Measurements from ENCODE around the gene MAP4K4.

The MAP4K4 gene

DNA sequence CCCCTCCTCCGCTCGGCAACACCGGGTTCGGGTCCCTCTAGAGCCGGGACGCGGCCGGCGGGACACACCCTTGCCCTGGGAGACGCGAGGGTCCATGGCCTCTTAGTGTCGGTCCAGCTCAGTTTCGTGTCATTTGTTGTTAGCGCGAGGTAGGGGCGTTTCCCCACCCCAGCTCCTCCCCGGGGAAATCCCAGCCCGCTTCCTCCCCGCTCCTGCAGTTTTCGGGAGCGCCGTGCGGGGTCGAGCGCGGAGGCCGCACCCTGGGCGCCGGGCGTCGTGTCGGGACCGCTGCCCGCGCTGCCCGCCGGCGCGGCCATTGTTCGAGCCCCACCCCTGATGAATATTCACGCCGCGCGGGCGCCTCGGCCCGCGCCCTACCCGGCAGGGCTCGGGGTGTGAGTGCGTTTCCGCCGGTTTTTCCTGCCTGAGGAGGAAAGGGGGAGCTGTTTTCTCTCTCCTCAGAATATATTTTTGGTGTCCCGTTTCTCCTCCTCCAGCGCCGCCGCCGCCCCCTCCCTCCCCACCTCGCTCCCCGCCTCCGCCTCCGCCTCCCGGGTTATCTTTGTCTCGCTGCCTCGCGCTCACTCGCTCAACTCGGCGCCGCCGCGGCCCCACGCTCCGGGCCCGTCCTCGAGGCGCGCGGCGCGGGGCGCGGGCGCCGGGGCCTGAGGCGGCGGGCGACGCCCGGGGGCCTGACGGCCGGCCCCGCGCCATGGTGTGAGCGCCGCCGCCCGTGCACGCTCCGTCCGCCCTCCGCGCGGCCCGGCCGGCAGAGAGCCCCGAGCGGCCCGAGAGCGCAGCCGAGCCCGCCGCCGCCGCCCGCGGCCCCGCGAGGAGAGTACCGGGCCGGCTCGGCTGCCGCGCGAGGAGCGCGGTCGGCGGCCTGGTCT lies at the start of gene MAP4K4:
TSS of gene MAP4K4 (plus strand) at position 584 of the 890 bp plus-strand sequence. CDS start 374 bp downstream, outside the sequence.
- DNase-seq (ENCODE audit: low spot score) = peak; percentile 86

DNA sequence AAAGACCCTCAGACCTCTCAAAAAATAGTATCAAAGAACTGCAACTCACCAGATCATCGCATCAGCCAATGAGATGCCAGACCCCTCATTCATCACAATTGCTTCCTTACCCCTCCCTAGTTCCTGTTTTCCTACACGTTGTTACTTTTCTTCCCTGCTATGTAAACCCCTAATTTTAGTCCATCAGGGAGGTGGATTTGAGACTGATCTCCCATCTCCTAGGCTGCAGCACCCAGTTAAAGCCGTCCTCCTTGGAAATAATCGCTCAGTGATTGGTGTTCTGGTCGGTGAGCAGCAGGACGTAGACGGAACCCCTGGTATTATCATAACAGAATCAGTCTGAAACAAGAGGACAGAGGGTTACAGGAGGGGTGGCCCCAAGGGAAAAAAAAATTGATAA lies 44.0 kb upstream of the MAP4K4 start:
- DNase-seq (ENCODE audit: low spot score) = no peak

- no peak for DNase-seq (ENCODE audit: low spot score)
Measured at GRCh38 chr2:101655702-101656422, 41.6 kb upstream of the MAP4K4 start.

- no peak for DNase-seq (ENCODE audit: low spot score)
Measured at GRCh38 chr2:101657787-101658186, 39.7 kb upstream of the MAP4K4 start.

DNA sequence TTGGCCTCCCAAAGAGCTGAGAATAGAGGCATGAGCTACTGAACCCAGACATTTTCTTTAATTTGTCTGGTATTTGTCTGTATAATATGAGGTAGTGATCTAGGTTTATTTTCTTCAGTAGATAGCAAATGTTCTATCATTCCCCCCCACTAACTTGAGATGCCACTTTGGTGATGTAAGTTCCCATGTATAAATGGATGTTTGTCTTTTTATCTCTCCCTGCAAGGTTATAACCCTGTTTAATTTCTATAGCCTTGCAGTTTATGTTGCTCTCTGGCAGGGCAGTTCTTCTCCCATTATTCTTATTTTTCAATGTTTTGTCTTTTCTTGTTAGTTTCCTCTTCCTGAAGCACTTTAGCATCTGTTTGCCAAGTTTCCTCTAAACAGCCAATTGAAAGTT lies 39.1 kb upstream of the MAP4K4 start:
- DNase-seq (ENCODE audit: low spot score) = no peak

GRCh38 chr2:101665312-101665711 lies 32.2 kb upstream of the MAP4K4 start:
- no peak for DNase-seq (ENCODE audit: low spot score)

DNA sequence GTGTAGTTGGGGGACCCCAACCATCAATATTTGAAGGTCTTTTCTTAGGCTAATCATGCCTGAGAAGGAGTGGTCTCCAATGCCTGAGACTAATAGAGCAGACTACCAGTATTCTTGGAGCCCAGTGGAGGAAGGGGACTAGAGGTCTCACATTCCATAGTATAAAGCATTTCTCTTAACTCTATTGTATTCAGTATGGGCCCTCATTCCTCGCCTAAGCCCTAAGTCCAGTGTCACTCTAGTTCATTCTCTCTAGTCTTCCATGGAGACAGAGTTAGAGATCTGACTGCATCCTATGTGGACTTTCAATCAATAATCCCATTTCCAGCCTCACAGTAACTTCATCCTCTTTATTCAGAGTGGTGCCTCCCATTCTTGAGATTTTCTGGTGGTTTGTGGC lies 29.7 kb upstream of the MAP4K4 start:
- no peak for DNase-seq (ENCODE audit: low spot score)

- no peak for DNase-seq (ENCODE audit: low spot score)
Measured at GRCh38 chr2:101672047-101672446, 25.5 kb upstream of the MAP4K4 start.

DNA sequence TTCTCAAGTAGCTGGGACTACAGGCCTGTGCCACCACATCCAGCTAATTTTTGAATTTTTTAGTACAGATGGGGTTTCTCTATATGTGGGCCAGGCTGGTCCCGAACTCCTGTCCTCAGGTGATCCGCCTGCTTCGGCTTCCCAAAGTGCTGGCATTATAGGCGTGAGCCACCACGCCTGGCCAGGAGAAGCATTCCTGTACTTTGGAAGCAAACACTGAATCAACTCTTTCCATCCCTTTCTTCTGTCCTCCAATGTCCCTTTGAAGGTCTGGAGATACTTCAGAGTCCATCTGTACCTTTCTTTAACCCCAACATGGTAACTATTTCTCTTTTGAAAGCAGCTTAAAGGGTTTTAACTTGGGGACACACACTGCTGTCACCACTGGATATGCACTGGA lies 23.6 kb upstream of the MAP4K4 start:
- no peak for DNase-seq (ENCODE audit: low spot score)

DNA sequence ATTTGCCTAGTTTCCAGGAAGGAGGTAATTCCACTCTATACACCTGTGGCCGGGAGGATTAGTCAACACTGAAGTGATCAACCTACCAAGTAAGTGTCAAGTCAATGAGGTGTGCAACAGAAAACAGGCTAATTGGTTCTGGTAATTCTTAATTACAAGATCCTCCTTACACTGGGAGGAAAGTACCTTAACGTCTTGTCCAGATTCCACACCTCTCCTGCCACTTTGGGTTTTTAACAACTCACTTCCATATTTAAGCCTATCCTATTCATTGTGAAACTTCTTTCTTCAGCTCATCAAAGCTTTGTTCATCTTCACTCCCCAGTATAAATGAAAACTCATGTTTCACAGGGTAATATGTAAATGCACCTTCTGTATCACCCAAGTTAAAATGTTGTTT lies 22.0 kb upstream of the MAP4K4 start:
- DNase-seq (ENCODE audit: low spot score) = no peak

DNA sequence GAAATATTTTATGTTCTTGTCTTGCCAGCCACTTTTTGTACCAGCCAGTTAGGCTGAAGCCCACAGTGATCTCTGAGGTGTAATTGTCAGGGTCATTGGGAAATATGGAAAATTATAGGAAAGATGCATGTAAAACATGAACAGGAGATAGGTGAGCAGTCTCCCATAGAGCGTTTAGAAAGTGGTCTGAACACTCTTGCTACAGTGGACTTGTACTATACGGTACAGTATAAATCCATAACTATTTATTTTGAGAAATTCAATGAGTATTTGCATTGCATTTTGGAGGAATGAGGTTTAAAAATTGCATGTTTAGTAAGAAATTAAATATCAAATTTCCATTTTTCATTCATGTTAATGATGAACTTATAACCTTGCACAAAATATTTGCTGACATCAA lies 20.8 kb upstream of the MAP4K4 start:
- no peak for DNase-seq (ENCODE audit: low spot score)

DNA sequence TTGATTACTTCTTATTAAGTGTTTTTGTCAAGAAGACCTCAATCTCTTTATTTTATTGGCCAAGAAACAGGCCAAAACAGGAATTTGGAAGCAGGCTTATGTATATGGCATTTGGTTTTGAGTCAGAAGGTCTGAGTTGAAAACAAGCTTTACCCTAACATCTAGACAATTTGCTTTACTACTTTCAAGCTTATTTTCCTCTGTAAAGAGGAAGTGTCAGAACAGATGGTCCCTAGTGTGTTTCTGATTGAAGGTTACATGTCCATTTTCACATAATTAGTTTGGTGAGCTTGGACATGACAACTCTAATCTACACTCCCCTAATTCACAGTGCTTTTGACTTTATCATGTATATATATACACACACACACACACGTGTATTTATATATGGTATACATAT lies 19.8 kb upstream of the MAP4K4 start:
- DNase-seq (ENCODE audit: low spot score) = no peak

GRCh38 chr2:101678379-101678778 lies 19.1 kb upstream of the MAP4K4 start:
- no peak for DNase-seq (ENCODE audit: low spot score)

DNA sequence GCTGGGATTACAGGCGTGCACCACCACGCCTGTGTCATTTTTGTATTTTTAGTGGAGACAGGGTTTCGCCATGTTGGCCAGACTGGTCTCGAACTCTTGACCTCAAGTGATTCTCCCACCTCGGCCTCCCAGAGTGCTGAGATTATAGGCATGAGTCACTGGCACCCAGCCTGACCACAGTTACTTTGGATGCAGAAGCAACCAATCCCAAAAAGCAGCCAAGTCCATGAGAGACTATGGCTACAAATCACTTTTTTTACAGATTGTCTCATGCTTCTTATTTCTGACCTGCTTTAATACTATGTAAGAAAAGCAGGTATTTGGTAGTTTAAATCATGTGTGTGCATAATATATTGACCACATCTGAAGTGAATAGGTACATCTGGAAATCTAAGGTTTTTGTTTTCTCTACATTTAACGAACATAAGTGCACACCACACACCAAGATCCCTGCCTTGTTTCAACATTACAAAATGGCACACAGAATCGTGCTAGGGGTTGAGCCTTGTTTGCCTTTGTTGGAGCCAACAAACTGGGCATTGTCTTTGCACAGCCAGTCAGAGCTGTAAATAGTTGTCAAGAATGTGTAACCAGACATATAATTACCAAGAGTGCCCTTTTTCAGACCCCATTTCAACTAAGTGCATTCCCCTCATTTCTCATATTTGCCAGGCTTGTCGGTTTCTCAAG lies 18.3 kb upstream of the MAP4K4 start:
- DNase-seq (ENCODE audit: low spot score) = peak; percentile 28

DNA sequence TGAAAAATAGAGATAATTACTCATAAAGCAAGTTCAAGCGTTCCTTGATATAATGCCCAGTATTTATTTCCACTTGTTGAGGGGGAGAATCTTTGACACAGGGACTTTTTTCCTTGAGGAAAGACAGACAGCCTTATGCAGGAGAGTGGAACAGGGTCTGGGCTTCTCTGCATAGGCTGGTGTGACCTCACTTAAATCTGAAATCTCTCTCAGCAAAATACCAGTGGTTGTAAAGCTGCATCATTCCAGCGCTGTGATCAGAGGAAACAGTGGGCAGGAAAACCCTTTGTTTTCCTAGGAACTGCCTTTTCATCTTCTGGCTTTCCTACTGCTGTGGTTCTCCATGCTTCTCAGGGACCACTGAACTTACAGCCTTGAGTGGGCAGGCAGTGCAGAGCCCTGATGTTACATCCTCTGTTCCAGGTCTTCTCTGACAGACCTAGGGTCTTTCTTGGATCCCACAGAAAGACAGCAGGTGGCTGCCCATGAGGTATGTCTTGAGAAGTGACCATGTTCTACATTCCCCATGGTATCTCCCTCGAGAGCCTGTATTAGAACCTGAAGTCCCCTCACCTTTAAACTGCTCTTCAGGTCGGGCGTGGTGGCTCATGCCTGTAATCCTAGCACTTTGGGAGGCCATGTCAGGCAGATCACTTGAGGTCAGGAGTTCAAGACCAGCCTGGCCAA lies 17.6 kb upstream of the MAP4K4 start:
- no peak for DNase-seq (ENCODE audit: low spot score)

DNA sequence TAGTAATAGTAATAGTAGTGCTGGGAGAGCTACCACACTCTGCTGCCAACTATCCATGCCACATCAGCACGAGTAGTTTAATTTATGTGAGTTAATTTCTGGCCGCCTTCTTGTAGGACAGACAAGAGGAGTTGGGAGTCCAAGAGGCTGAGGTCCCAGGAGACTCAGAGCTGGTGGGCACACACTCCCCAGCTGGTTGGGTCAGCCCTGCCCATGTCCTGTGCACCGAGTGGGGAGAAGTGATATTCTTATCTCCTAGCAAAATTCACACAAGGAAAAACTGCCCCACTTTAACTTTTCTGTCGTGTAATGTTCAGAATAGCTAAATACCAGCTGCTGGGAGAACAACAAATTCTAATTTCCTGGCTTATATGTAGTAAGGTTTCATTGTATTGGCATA lies 15.2 kb upstream of the MAP4K4 start:
- no peak for DNase-seq (ENCODE audit: low spot score)

DNA sequence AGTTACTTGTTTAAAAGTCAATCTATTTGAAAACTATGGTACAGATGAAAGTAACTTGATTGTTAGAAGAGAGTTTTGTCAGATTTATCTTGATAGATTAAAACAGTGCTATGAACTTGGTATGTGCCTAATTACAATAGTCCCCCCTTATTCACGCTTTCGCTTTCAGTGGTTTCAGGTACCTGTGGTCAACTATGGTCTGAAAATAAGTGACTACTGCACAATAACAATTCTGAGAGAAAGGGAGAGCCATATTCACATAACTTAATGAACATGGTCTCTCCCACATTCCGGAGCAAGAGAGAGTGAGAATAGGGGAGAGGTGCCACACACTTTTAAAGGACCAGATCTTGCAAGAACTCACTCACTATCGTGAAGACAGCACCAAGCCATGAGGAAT lies 13.2 kb upstream of the MAP4K4 start:
- DNase-seq (ENCODE audit: low spot score) = no peak

- no peak for DNase-seq (ENCODE audit: low spot score)
Measured at GRCh38 chr2:101688261-101688660, 9.2 kb upstream of the MAP4K4 start.

DNA sequence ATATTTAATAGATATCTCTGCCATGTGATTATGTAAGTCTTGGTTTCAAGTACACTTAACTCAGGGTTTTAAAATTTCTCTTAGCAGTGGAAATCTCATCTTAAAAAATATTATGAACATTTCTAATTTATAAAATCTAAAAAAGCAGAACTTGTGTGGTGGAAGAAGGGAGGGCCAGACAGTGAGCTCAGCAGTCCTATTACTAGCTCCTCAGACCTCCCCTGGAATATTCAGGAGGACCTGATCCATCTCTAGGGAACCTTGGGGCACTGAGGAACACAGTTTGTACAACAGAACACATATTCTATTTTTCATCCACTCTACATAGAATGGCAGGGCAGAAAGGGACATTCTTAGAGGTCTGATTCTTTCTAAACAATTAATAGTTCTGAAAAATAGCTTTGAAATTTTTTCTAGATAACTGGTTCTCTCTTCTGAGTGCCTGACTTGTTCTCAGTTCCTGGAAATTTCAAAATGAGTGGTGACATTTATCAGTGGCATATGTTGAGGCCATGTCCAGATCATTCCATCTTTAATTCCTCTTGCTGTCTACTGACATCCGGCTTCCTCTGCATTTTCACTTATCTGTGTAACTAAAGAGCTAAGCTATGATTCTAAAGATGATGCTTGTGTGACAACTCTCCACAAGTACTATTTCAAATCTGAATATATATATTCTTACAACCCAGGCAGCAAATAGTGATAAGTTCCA lies 8.2 kb upstream of the MAP4K4 start:
- no peak for DNase-seq (ENCODE audit: low spot score)

DNA sequence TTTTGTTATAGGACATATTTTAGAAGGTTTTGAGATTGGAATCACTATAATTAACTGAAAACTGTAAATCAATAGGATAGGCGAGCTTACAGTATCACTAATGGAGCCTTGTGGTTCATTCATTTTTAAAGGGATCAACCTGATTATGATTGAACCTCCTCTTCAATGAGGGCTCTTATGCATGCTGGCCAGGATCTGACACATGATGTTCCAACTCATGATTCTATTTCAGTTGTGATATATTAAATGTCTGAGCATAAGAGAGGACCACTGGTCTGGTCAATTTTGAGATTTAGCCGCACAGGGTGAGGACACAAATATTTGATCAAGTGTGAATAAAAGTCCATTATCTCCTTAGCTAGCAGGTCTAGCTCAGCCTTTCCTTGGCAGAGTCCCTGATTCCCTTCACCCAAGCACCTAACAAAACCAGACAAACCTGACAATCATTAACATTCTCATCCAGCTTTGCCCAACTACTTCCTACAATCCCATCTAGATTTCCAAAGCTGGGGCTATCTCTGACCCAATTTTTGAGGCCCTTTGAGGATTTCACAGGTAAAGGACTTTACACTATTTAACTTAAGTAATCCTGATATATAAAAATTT lies 6.9 kb upstream of the MAP4K4 start:
- DNase-seq (ENCODE audit: low spot score) = peak; percentile 57

DNA sequence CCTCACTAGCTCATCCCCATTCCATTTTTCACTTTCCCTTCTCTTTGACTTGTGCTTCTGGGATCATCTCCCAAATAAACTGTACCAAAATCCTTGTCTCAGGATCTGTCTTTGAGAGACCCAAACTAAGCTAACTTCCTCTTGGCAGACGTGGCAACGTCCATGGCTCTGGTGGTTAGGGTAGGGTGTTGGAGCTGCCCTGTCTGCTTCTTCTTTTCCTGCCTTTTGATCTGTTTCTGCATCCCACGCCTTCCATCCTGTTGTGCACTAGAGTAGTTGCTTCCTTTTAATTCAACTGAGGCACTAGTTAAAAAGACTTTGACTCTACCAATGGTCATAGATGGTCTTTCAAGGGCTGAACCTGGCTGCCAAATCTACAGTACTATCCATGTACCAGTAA lies 5.5 kb upstream of the MAP4K4 start:
- no peak for DNase-seq (ENCODE audit: low spot score)
